Measurements from ENCODE around the gene TMEM201. TPM values are rescaled to one million over a fixed set of nuclear protein-coding genes. Genes with fewer than 3 reads are reported as not detected.

The TMEM201 gene
- total and polyA plus RNA-seq, 2 of the 13 experiments (the other 11 are each of a cell fraction or from before 2014, with no cell fraction given) = 1.5 to 8.2 TPM

DNA sequence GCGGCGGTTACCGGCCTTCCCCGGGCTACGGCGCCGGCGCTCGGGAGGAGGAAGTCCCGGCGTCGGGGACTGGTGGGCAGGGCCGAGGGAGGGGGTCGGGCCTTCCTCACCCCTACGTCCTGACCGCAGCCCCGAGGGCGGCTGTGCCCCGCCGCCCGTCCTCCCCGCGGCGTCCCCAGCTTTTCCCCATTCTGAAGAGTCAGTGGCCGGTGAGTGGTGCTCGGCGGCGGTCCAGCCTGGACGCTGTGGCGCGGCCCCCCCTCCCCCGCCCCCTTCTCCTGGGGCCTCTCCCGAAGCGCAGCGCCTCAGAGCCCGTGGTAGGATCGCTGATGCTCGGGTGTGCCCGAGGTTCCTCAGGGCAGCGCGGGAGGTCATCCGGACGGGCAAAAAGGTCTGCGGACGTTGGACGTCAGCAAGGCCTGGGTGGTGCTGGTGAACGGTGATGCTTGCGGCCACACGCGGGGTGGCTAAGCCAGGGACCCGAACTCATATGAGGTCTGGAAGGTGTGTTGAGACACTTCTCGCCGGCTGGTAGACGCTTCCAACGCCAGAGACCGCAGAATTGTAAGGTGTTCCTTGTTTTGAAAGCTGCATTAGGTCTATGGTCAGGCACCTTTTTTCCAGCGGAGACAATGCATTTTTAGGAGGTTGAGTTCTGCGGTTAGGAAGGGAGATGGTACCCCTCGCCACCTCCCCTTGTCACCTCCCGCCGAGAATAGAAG is 48.7 kb upstream of the TMEM201 start (continued):
- TF ChIP-seq, protein P1, sequence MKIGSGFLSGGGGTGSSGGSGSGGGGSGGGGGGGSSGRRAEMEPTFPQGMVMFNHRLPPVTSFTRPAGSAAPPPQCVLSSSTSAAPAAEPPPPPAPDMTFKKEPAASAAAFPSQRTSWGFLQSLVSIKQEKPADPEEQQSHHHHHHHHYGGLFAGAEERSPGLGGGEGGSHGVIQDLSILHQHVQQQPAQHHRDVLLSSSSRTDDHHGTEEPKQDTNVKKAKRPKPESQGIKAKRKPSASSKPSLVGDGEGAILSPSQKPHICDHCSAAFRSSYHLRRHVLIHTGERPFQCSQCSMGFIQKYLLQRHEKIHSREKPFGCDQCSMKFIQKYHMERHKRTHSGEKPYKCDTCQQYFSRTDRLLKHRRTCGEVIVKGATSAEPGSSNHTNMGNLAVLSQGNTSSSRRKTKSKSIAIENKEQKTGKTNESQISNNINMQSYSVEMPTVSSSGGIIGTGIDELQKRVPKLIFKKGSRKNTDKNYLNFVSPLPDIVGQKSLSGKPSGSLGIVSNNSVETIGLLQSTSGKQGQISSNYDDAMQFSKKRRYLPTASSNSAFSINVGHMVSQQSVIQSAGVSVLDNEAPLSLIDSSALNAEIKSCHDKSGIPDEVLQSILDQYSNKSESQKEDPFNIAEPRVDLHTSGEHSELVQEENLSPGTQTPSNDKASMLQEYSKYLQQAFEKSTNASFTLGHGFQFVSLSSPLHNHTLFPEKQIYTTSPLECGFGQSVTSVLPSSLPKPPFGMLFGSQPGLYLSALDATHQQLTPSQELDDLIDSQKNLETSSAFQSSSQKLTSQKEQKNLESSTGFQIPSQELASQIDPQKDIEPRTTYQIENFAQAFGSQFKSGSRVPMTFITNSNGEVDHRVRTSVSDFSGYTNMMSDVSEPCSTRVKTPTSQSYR (CRISPR knock-in tag; IDR thresholded peaks at IDR 0.05; ENCODE audit: borderline replicate concordance) = no peak
- TF ChIP-seq HNRNPL (IDR thresholded peaks at IDR 0.05; ENCODE audit: low read depth, low read length) (0 out of 2 replicates have a peak, but pooled peaks have one; percentile 47), ZBTB42 (CRISPR knock-in tag; IDR thresholded peaks at IDR 0.05) (0 out of 2 replicates have a peak, but pooled peaks have one; percentile 40), ZNF33B (CRISPR knock-in tag; IDR thresholded peaks at IDR 0.05) (no peak), ZNF350 (CRISPR knock-in tag; IDR thresholded peaks at IDR 0.05; ENCODE audit: borderline replicate concordance, low read depth) (0 out of 2 replicates have a peak, but pooled peaks have one; percentile 34), ZSCAN31 (CRISPR knock-in tag; IDR thresholded peaks at IDR 0.05; ENCODE audit: low read depth) (no peak), GABPB1 (CRISPR knock-in tag; IDR thresholded peaks at IDR 0.05) (0 out of 2 replicates have a peak, but pooled peaks have one; percentile 42), RBM39 (IDR thresholded peaks at IDR 0.05; ENCODE audit: low read depth, low read length, poor library complexity, severe bottlenecking) (peak; percentile 42), TAF15 (IDR thresholded peaks at IDR 0.05; ENCODE audit: low read depth, low read length, poor library complexity, severe bottlenecking) (no peak), ZNF605 (CRISPR knock-in tag; IDR thresholded peaks at IDR 0.05) (peak; percentile 68), NPAS2 (CRISPR knock-in tag; IDR thresholded peaks at IDR 0.05; ENCODE audit: borderline replicate concordance) (no peak), ZNF331 (CRISPR knock-in tag; IDR thresholded peaks at IDR 0.05) (0 out of 2 replicates have a peak, but pooled peaks have one; percentile 40)
- TF ChIP-seq, protein P2, sequence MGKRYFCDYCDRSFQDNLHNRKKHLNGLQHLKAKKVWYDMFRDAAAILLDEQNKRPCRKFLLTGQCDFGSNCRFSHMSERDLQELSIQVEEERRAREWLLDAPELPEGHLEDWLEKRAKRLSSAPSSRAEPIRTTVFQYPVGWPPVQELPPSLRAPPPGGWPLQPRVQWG (CRISPR knock-in tag; IDR thresholded peaks at IDR 0.05; ENCODE audit: borderline replicate concordance, low read depth) = no peak
- TF ChIP-seq, protein P3, sequence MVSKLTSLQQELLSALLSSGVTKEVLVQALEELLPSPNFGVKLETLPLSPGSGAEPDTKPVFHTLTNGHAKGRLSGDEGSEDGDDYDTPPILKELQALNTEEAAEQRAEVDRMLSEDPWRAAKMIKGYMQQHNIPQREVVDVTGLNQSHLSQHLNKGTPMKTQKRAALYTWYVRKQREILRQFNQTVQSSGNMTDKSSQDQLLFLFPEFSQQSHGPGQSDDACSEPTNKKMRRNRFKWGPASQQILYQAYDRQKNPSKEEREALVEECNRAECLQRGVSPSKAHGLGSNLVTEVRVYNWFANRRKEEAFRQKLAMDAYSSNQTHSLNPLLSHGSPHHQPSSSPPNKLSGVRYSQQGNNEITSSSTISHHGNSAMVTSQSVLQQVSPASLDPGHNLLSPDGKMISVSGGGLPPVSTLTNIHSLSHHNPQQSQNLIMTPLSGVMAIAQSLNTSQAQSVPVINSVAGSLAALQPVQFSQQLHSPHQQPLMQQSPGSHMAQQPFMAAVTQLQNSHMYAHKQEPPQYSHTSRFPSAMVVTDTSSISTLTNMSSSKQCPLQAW (CRISPR knock-in tag; IDR thresholded peaks at IDR 0.05) = no peak
- TF ChIP-seq, protein P4, sequence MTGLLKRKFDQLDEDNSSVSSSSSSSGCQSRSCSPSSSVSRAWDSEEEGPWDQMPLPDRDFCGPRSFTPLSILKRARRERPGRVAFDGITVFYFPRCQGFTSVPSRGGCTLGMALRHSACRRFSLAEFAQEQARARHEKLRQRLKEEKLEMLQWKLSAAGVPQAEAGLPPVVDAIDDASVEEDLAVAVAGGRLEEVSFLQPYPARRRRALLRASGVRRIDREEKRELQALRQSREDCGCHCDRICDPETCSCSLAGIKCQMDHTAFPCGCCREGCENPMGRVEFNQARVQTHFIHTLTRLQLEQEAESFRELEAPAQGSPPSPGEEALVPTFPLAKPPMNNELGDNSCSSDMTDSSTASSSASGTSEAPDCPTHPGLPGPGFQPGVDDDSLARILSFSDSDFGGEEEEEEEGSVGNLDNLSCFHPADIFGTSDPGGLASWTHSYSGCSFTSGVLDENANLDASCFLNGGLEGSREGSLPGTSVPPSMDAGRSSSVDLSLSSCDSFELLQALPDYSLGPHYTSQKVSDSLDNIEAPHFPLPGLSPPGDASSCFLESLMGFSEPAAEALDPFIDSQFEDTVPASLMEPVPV (CRISPR knock-in tag; IDR thresholded peaks at IDR 0.05) = peak; percentile 34; the same call in 1 of the 2 replicates
- TF ChIP-seq, protein P5, sequence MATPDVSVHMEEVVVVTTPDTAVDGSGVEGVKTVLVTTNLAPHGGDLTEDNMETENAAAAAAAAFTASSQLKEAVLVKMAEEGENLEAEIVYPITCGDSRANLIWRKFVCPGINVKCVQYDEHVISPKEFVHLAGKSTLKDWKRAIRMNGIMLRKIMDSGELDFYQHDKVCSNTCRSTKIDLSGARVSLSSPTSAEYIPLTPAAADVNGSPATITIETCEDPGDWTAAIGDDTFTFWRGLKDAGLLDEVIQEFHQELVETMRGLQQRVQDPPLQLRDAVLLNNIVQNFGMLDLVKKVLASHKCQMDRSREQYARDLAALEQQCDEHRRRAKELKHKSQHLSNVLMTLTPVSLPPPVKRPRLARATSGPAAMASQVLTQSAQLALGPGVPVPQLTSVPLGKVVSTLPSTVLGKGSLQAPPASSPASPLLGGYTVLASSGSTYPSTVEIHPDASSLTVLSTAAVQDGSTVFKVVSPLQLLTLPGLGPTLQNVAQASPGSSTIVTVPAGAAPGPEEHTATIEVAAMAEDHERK (CRISPR knock-in tag; IDR thresholded peaks at IDR 0.05; ENCODE audit: low read depth) = no peak
- TF ChIP-seq, protein P6, sequence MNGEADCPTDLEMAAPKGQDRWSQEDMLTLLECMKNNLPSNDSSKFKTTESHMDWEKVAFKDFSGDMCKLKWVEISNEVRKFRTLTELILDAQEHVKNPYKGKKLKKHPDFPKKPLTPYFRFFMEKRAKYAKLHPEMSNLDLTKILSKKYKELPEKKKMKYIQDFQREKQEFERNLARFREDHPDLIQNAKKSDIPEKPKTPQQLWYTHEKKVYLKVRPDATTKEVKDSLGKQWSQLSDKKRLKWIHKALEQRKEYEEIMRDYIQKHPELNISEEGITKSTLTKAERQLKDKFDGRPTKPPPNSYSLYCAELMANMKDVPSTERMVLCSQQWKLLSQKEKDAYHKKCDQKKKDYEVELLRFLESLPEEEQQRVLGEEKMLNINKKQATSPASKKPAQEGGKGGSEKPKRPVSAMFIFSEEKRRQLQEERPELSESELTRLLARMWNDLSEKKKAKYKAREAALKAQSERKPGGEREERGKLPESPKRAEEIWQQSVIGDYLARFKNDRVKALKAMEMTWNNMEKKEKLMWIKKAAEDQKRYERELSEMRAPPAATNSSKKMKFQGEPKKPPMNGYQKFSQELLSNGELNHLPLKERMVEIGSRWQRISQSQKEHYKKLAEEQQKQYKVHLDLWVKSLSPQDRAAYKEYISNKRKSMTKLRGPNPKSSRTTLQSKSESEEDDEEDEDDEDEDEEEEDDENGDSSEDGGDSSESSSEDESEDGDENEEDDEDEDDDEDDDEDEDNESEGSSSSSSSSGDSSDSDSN (CRISPR knock-in tag; IDR thresholded peaks at IDR 0.05) = peak; percentile 75; the same call in 1 of the 2 replicates
